ENCODE data around the gene DRC7.

DNA sequence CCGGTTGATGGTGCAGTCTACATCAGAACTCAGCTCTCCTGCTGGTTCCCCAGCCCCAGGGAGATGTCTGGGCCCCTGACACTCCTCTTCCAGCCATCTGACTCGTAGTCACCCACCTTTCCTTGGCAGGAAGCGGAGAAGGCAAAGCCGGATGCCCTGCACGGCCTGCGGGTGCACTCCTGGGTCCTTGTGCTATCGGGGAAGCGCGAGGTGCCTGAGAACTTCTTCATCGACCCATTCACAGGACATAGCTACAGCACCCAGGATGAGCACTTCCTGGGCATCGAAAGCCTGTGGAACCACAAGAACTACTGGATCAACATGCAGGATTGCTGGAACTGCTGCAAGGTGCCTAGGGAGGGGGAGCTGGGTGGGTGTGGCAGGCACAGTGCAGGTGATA lies 12.7 kb downstream of the DRC7 start:
- TF ChIP-seq, protein P1, sequence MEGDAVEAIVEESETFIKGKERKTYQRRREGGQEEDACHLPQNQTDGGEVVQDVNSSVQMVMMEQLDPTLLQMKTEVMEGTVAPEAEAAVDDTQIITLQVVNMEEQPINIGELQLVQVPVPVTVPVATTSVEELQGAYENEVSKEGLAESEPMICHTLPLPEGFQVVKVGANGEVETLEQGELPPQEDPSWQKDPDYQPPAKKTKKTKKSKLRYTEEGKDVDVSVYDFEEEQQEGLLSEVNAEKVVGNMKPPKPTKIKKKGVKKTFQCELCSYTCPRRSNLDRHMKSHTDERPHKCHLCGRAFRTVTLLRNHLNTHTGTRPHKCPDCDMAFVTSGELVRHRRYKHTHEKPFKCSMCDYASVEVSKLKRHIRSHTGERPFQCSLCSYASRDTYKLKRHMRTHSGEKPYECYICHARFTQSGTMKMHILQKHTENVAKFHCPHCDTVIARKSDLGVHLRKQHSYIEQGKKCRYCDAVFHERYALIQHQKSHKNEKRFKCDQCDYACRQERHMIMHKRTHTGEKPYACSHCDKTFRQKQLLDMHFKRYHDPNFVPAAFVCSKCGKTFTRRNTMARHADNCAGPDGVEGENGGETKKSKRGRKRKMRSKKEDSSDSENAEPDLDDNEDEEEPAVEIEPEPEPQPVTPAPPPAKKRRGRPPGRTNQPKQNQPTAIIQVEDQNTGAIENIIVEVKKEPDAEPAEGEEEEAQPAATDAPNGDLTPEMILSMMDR (conservative IDR thresholded peaks at IDR 0.05): no peak
- no peak for TF ChIP-seq ZFX (IDR thresholded peaks at IDR 0.05)

Measured in C4-2B (cell line).